Activated CD4-positive, alpha-beta T cell treated with anti-CD3 and anti-CD28 coated beads, Interleukin-2, amount 10 ng/mL, durations not matched to agents 24 days and 14 days (primary cell): ENCODE data around the gene PTPRN2. TPM values are rescaled to one million over a fixed set of nuclear protein-coding genes. Genes with fewer than 3 reads are reported as not detected.

Experiments used
- DNase-seq: peaks from one replicate; pipeline ENCODE4 v3.0.0; 2022
- H3K27ac Mint-ChIP-seq: one replicate; pipeline ENCODE4 v1.8.0; 2022; ENCODE audit warnings: mild to moderate bottlenecking, mixed read lengths
- H3K27me3 Mint-ChIP-seq: one replicate; pipeline ENCODE4 v1.8.0; 2022; ENCODE audit warnings: mixed read lengths
- H3K36me3 Mint-ChIP-seq: one replicate; pipeline ENCODE4 v1.8.0; 2022; ENCODE audit warnings: low read depth, mild to moderate bottlenecking, mixed read lengths
- H3K4me1 Mint-ChIP-seq: one replicate; pipeline ENCODE4 v1.8.0; 2021; ENCODE audit warnings: mixed read lengths
- H3K4me3 Mint-ChIP-seq: one replicate; pipeline ENCODE4 v1.8.0; 2022; ENCODE audit warnings: mild to moderate bottlenecking, moderate library complexity, mixed read lengths
- H3K9me3 Mint-ChIP-seq: one replicate; pipeline ENCODE4 v1.8.0; 2021; ENCODE audit warnings: mixed read lengths
- intact Hi-C: fragments of 100-400 bp; cut with micrococcal nuclease; formaldehyde crosslinking; loops from one replicate; pipeline ENCODE4 v1.15.1; 2023
- total RNA-seq: library from RNA; stranded (reverse); gene quantifications from 2 replicates; pipeline ENCODE4 v1.2.3, GENCODE V29; 2022

The PTPRN2 gene
- total RNA-seq, 1 donor from 2014 or later: 0.33 TPM

- no peaks in the 10 kb centered on the region for H3K36me3 Mint-ChIP-seq
- DNase-seq: no peak
- no peaks in the 10 kb centered on the region for H3K9me3 Mint-ChIP-seq
- intact Hi-C loops: loop anchor here (5.0 kb wide), 2 partner anchors 670 to 1880 kb away; partner anchors contain the start of gene SHH
- peaks cover 47% of the 10 kb centered on the region for H3K27me3 Mint-ChIP-seq
- no peaks in the 10 kb centered on the region for H3K4me1 Mint-ChIP-seq
- no peak overlapping the region for H3K4me3 Mint-ChIP-seq
- peak overlapping the region; percentile 29 for H3K27ac Mint-ChIP-seq
Measured at GRCh38 chr7:157691586-157692459, 895.8 kb downstream of the PTPRN2 start.

DNA sequence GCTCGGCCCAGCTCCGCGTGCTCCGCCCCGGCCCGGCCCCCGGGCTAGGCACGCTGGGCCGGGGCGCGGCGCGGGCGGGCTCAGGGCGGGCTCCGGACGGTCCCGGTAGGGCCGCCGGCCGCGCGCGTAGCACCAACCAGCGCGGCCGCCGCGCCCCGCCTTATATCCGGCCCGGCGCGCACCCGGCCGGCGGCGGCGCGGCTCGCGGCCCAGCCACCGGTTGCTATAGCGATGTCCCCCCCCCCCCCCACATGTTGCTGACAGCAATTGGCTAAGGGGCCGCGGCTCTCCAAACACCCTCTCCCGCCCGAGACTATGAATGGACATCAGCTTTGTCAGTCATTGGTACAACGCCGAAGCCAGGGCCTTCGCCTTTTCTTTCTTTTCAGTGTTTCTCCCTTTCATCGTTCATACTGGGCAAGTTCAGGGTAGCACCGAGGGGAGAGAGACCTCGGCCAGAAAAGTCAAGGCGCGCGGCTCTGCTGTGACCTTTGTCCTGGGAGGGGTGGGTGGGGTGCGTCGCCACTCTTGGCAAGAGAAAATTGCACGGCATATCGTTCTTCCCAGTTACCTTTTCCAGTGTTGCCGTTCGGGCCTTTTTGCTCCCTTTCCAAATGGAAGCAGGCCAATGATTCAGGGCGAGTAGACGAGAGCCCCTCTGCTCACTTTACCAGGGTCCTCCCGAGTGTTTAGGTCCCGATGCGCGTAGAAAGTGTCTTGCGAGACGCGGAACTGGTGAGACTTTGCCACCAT is 896.6 kb downstream of the PTPRN2 start:
- Mint-ChIP-seq H3K4me1 (peaks cover 2% of the 10 kb centered on the region), H3K27me3 (peaks cover 55% of the 10 kb centered on the region), H3K4me3 (peak overlapping the region; percentile 45), H3K27ac (peak overlapping the region; percentile 29), H3K9me3 (no peaks in the 10 kb centered on the region), H3K36me3 (no peaks in the 10 kb centered on the region)
- intact Hi-C loops: loop anchor here (5.0 kb wide), 2 partner anchors 669 to 1879 kb away; partner anchors contain the start of gene SHH
- DNase-seq: no peak

DNA sequence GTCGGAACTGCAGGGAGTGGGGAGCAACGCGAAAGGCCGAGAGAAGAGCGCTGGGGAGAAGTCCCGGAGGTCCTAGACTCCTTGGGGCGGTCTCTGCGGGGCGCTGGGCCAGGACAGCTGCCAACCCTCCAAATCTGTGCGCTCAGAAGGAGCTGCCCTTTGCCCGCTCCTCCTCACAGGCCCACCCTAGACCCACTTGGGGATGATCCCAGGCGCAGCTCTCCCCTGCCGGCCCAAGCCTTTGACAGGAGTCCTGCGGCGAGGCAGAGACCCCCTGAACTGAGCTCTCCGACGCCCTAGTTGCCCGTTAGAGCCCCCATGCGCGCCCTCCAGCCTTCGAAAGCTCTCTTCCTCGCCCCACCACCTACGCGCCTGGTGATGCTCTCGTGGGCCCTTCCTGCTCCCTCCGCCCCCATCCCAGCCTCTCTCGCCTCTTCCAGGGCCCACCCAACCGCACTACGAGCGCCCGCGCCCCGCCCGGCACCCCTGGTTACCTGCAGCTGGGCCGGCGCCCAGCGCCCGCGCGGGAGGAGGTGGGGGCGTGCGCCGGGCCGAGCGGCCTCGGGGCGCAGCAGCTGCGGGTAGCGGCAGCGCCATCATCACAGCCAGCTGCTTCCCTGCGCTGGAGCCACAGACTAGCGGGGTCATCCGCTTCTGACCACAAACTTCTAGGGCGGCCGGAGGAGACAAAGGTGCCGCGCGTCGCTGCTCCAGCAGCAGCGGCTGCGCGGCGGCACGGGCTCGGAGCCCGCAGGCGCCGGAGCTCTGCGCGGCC is 897.4 kb downstream of the PTPRN2 start:
- H3K4me3 Mint-ChIP-seq: peak overlapping the region; percentile 62
- H3K27me3 Mint-ChIP-seq: peaks cover 52% of the 10 kb centered on the region
- DNase-seq: no peak
- no peaks in the 10 kb centered on the region for H3K9me3 Mint-ChIP-seq
- intact Hi-C loops: loop anchor here (5.0 kb wide), 2 partner anchors 668 to 1878 kb away; partner anchors contain the start of gene SHH
- H3K36me3 Mint-ChIP-seq: no peaks in the 10 kb centered on the region
- H3K4me1 Mint-ChIP-seq: peaks cover 2% of the 10 kb centered on the region
- no peak overlapping the region for H3K27ac Mint-ChIP-seq

GRCh38 chr7:157689269-157690057 is 898.2 kb downstream of the PTPRN2 start:
- intact Hi-C loops: loop anchor here (5.0 to 10.0 kb wide), 4 partner anchors 255 to 1877 kb away; partner anchors contain the start of gene SHH
- Mint-ChIP-seq H3K36me3 (no peaks in the 10 kb centered on the region), H3K4me3 (no peak overlapping the region), H3K27me3 (peaks cover 47% of the 10 kb centered on the region), H3K27ac (no peak overlapping the region), H3K4me1 (peaks cover 2% of the 10 kb centered on the region), H3K9me3 (no peaks in the 10 kb centered on the region)
- no peak for DNase-seq

DNA sequence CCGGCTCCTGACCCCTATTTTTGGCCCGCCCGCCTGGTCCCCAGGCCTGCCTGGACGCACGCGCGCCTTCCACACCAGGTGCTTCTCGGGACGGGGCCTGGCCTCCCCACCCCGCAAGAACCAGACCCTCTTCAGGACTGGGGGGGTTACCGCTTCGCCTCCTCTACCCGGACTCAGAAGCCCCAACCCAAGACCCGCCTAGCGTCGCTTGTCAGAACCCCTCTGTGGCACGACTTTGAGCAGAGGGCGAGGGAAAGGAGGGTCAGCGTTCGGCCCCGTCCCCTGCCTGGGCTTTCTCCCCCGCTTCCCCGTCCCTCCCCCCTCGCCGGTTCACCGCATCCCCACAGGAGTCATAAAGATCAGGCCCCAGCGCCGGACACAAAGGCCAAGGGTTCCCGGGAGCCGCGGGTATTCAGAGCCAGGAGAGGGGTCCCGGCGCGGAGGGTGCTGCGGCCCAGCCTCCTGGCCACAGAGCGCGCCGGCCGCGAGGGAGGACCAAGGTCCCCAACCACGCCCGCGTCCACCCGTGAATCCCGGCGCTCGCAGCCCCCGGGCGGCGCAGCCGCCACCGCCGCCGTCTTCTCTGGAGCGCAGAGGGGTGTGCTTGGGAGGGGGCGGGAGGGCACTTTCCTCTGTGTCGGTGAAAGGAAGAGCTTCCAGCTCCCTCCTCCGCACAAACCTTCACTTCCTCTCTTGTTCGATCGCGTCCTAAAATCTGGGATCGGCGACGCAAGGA is 898.9 kb downstream of the PTPRN2 start:
- Mint-ChIP-seq H3K9me3 (no peaks in the 10 kb centered on the region), H3K4me3 (no peak overlapping the region), H3K36me3 (no peaks in the 10 kb centered on the region), H3K27me3 (peaks cover 46% of the 10 kb centered on the region), H3K27ac (no peak overlapping the region), H3K4me1 (peaks cover 5% of the 10 kb centered on the region)
- no peak for DNase-seq
- intact Hi-C loops: loop anchor here (5.0 to 10.0 kb wide), 2 partner anchors 254 to 686 kb away; no protein-coding TSS in a partner anchor

- Mint-ChIP-seq H3K27me3 (peaks cover 53% of the 10 kb centered on the region), H3K9me3 (no peaks in the 10 kb centered on the region), H3K36me3 (no peaks in the 10 kb centered on the region), H3K4me3 (no peak overlapping the region), H3K27ac (no peak overlapping the region), H3K4me1 (peaks cover 5% of the 10 kb centered on the region)
- intact Hi-C loops: loop anchor here (5.0 to 10.0 kb wide), 2 partner anchors 253 to 686 kb away; no protein-coding TSS in a partner anchor
- DNase-seq: no peak
Measured at GRCh38 chr7:157687845-157688532, 899.6 kb downstream of the PTPRN2 start.

- no peaks in the 10 kb centered on the region for H3K9me3 Mint-ChIP-seq
- H3K36me3 Mint-ChIP-seq: no peaks in the 10 kb centered on the region
- no peak for DNase-seq
- peaks cover 5% of the 10 kb centered on the region for H3K4me1 Mint-ChIP-seq
- H3K4me3 Mint-ChIP-seq: no peak overlapping the region
- intact Hi-C loops: loop anchor here (5.0 to 10.0 kb wide), 2 partner anchors 252 to 685 kb away; no protein-coding TSS in a partner anchor
- H3K27ac Mint-ChIP-seq: no peak overlapping the region
- peaks cover 58% of the 10 kb centered on the region for H3K27me3 Mint-ChIP-seq
Measured at GRCh38 chr7:157687158-157687557, 900.5 kb downstream of the PTPRN2 start.

DNA sequence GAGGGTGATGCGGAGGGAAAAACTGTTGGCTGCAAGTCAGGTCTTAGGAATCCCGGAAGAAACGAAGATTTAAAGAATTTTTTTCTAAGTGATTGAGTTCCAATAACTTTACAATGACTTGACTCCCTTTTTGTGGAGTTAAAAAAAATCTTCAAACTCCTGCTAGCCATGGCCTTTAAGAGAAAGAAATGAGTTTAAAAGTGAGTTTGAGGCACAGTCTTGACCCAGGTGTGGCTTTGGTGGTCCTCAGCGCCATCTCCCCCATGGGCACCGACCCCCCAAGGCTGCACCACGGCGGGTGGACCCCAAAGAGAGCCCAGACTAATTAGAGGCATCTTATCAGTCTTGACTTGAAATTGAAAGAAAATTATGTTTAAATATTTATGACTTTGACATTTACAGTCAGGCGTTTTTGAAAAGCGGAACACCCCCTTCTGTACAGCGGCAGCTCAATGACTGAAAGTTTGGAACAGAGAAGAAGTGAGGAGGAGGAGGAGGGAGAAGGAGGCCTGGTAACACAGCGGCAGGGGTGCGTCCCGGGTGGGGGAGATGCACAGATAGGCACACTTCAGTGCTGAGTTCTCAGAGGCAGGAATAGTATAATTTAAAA is 901.2 kb downstream of the PTPRN2 start:
- no peak for DNase-seq
- intact Hi-C loops: loop anchor here (5.0 to 10.0 kb wide), 2 partner anchors 252 to 684 kb away; no protein-coding TSS in a partner anchor
- Mint-ChIP-seq H3K4me3 (no peak overlapping the region), H3K27me3 (peaks cover 63% of the 10 kb centered on the region), H3K4me1 (peaks cover 5% of the 10 kb centered on the region), H3K36me3 (no peaks in the 10 kb centered on the region), H3K27ac (no peak overlapping the region), H3K9me3 (no peaks in the 10 kb centered on the region)

GRCh38 chr7:157685430-157686284 is 902.0 kb downstream of the PTPRN2 start:
- Mint-ChIP-seq H3K4me3 (no peak overlapping the region), H3K27me3 (peaks cover 67% of the 10 kb centered on the region), H3K36me3 (no peaks in the 10 kb centered on the region), H3K9me3 (no peaks in the 10 kb centered on the region), H3K27ac (no peak overlapping the region), H3K4me1 (peaks cover 5% of the 10 kb centered on the region)
- intact Hi-C loops: loop anchor here (5.0 to 10.0 kb wide), 2 partner anchors 251 to 683 kb away; no protein-coding TSS in a partner anchor
- no peak for DNase-seq

- no peaks in the 10 kb centered on the region for H3K36me3 Mint-ChIP-seq
- H3K4me3 Mint-ChIP-seq: no peak overlapping the region
- H3K27ac Mint-ChIP-seq: no peak overlapping the region
- H3K9me3 Mint-ChIP-seq: no peaks in the 10 kb centered on the region
- H3K4me1 Mint-ChIP-seq: peaks cover 5% of the 10 kb centered on the region
- DNase-seq: no peak
- intact Hi-C loops: loop anchor here (5.0 to 10.0 kb wide), 2 partner anchors 250 to 683 kb away; no protein-coding TSS in a partner anchor
- peaks cover 71% of the 10 kb centered on the region for H3K27me3 Mint-ChIP-seq
Measured at GRCh38 chr7:157684909-157685429, 902.7 kb downstream of the PTPRN2 start.
